Skeletal muscle cell (primary cell): ENCODE results near the gene C9.
A peak's percentile ranks its signal among the peaks of the same experiment; 100 is the strongest.
"Not testable (repeated sequence)": the region's sequence is repeated elsewhere in the genome, so short reads cannot be mapped to it uniquely, and the experiment has no call there.

Source experiments
- DNase-seq: peaks from one replicate; pipeline ENCODE4 v3.0.0-alpha.2; 2010; ENCODE audit warnings: low read depth
- H3K4me3 ChIP-seq: 2 replicates; pipeline ENCODE4 v1.5.1; 2011; ENCODE audit warnings: low read depth, mild to moderate bottlenecking, control low read depth, low read length, moderate library complexity

Gene C9

DNA sequence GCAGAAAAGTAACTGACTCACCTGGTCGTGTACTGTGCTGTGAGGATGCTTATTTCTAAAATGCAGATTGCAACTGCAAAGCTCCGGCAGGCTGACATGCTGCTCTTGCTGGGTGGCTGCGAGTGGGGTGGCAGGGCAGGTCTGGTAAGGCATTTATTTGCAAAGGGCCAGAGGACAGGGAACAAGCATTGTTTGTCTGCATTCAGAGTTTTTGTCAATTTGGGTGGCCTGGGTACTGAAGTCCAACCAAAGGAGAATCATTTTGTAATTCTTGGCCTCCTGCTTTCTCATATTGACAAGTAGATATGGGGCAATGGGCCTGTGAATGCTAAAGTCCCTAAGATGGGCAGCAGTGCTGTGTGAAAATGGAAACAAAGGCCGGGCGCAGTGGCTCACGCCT is at the start of gene C9:
Gene C9 (minus strand): TSS at position 129 of the 400 bp plus-strand sequence. CDS start 31 bp downstream, at position 98.
- no peak within 1 kb of the TSS for H3K4me3 ChIP-seq
- no peak for DNase-seq

DNA sequence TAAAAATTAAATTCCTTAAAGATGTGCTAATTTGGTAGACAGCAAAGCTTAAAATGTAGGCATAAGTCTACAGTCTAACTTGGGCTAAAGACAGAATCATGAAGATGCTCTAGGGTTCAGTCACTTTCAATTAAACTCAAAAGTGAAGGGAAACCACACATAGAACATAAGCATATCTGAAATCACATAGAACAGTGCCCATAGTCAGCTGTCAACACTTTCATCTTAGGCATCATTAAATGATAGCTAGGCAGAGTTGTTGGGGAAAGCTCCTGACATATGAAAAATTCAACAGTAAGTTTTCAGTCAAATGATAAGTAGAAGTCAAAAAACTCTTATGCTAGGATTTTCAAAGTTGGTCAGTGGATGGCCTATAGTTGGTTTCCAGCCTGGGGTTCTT is 49.5 kb upstream of the C9 start:
- DNase-seq: no peak
- no peak overlapping the region for H3K4me3 ChIP-seq

DNA sequence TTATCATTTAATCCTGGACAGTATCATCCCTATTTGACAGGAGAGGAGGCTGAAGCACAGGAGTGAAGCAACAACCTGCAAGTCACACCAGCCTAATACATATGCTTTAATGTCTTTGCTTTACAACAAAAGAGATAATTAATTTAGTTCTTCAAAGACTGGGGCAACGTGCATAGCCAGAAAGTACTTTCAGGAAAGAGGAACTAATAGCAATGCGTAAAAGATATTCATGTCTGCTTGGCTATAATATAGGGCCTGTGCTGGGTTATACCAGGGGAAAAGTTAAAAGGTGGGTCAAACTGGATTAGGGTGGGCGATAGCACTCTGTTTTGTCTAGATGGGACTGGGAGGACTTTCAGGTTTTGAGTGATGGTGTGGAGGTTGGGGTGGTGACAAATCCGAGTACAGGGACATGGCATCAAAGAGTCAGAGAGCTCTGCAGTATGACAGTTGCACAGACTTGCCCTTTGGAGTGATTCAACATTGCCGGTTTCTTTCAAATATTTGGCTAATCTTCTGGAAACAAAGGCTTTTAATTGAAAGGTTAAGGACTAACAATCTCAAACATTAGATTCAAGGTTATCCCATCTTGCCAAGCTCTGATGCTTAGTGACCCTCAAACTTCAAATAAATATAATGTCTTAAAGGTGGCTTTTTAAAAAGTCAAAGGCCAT is 48.6 kb upstream of the C9 start:
- H3K4me3 ChIP-seq: no peak overlapping the region
- DNase-seq: no peak

DNA sequence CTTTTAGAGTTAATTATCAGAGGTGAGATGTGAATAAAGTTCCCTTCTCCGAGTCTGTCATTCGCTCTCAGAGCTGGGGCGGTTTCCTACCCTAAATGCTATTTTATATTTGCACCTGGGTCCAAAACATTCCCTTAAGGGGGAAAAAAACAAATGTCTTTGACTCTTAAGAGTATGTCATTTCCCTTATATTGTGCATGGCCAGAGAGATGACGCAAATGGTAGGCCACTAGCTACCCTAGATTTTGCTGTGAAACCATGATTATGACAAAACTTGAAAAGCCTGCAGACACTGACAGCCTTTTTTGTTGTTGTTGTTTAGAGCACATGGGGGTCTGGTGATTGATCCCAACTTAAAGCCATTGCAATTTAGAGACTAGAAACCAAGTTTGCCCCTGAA is 47.7 kb upstream of the C9 start:
- no peak for DNase-seq
- no peak overlapping the region for H3K4me3 ChIP-seq

DNA sequence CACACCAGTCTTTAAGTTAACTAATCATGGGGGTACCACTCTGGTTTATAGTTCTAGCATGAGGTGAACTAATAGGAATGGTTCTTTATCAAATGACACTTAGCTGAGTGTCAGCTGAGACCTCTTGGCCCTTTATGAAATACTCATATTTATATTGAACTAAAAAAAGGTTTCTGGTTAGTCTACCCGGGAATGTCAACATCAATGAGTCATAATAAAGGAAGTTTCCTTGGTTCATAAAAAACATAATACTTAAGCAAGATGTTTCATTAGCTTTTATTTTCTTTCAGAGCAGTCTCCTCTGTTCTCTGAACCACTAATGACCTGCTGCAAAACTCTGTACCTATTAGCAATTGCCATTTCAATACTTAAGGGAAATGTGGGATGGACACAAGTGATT is 46.8 kb upstream of the C9 start:
- no peak for DNase-seq
- no peak overlapping the region for H3K4me3 ChIP-seq

DNA sequence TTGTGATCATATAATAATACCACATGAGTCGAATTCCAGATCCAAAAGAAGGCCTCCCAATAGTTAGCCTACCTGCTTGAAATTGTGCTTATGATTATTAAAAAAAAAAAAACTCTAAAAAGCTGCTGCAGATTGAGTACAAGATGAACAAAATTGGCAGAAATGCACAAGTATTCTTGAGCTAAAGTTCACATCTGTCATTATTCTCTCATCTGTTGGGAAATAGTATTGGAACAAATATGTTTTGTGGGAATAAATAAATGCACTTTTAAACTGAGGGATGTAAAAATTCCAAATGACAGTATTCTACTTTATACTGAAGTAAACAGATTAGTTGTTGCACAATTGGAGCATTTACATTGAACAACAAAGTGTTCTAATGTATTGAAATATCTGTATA is 44.7 kb upstream of the C9 start:
- H3K4me3 ChIP-seq: no peak overlapping the region
- DNase-seq: no peak

DNA sequence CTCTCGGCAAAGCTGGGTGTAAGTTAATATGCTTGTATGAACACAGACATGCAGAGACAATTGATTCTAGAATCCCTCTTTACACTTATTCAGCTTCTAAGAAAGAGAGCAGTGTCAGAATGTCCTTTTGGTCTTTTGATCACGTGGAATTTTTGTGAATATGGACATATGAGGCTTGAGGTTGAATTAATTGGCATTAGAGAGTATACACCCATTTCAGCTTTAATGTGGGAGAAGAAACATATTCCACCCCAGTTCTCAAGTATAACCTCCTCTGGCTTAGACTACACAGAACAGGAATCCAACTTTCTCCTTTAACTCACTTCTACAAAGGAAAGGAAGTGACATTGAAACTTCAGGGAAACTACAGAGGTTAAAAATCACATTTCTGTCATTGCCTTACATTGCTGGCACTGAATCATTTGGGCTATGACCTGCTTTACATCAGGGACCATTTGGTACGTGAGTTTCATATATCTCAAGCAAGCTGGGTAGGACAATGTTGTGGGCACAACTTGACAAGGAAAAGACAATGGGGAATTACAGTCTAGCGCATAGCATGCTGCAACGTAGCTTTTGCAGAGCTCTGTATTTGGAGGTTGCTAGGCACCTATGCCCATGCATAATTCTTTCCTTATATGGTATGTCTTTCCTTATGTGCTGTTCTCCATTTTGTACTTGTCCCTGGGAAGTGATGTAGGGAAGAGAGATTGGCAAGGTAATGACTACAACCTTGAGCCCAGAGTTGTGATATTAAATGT is 41.0 kb upstream of the C9 start:
- DNase-seq: no peak
- H3K4me3 ChIP-seq: no peak overlapping the region

DNA sequence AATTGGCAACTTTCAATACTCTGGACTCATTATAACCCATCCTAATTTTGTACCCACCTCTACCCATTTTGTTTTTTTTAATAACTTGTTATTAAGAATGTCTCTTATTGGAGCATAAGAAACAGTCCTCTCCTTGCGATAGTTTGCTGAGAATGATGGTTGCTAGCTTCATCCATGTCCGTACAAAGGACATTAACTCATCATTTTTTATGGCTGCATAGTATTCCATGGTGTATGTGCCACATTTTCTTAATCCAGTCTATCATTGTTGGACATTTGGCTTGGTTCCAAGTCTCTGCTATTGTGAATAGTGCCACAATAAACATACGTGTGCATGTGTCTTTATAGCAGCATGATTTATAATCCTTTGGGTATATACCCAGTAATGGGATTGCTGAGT is 39.5 kb upstream of the C9 start:
- not testable (repeated sequence) for H3K4me3 ChIP-seq, DNase-seq

DNA sequence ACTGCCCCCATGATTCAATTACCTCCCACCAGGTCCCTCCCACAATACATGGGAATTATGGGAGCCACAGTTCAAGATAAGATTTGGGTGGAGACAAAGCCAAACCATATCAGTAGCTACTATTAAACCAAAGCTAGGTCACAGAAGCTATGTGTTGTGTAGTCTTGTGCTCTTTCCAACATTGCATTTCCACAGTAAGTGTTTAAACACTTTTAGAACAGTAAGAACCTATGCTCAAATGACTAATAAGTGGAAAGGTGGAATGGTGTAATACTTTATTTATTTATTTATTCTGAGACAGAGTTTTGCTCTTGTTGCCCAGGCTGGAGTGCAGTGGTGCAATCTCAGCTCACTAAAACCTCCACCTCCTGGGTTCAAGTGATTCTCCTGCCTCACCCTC is 37.8 kb upstream of the C9 start:
- H3K4me3 ChIP-seq, DNase-seq: not testable (repeated sequence)

DNA sequence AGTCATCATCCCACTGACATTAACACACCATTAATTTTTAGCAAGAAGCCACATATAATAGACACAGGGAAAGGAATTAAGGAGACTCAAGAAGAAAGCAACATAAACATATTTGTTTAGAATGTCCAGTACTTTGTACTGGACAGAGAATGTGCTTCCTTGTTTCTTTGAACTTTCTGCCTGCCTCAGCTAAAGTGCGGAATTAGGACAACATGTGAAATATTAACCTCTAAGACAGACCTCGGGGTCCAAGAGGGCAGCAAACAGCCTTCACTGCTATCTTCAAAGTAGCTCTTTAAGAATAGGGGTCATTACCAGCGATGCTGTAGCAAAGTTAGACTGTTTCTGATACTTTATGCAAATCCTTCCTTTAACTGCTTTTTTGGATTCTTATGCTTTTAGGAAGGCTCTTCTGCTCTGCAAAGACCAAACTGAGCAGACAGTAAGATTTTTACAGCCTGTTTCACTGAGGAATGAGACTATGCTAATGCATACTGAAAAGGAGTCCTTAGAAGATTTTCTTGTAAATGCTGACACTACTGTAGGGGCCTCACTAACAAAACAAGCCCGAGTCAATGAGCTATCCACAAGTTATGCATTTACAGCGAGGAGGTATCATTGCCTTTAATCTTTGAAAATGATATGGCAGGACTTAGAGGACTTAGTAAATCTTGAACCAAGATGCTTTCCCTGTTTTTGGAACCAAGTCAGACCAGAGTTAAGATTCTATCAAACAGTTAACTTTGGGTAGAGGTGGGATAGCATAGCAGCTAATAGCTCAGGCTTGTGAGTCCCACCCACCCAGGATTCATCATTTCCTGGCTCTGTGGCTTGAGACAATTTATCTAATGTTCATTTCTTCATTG is 36.7 kb upstream of the C9 start:
- H3K4me3 ChIP-seq: no peak overlapping the region
- no peak for DNase-seq

DNA sequence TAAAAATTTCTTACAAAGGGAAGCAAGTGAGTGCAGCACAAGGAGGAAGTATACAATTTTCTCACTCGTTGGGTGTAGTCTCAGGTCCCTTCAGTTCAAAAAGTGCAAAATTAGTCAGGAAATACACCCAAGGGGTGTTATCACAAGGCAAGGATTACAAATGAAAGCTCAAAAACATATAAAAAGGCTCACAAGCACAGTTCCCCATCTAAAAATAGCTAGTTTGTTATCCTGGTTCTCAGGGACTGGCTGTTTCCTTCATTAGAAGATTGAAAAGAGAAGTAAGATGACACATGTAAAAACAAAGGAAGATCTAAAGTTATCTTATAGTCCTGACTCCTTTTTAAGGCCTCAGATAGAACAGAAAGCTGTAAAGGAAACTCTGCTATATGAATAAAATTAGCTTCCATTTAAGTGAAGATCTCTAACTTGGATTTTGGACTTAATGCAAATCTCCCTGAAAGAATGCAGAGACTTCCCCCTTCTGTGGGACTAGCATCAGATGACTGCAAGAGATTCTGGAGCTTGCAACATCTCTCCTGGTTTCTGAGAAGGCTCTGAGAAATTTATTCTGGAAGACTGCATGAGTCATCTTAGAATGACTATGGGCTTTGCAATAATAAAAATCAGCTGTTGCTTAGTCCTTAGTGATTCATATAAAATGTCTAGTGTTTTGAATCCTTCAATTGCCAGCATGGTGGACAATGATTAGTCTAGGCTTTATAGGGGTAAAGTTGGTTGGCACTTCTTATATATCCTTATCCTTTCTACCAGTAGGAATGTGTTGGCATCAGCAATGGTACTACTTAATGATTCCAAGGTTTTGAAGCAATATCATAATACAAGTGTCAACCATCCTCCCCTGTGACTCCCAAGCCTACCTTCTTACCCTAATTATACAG is 35.1 kb upstream of the C9 start:
- DNase-seq: peak; percentile 92
- no peak overlapping the region for H3K4me3 ChIP-seq

DNA sequence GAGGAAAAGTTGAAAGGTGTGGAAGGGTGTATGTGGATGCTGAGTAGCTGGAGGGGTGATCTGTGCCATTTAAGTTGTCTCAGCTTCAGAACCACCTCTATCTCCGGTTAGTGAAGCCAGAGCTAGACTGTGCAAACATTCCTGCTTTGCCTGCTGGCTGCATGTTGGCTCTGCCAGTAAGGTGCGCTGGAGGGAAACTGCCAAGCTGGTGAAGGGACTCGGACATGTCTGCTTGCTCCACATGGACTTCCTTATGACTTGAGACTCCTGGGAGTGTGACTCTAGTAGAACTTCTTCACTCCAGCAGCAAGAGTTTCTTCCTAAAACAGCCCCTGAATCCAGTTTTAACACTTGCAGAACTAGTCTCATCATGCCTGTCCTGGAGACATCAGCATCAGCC is 32.5 kb upstream of the C9 start:
- H3K4me3 ChIP-seq: no peak overlapping the region
- DNase-seq: no peak

DNA sequence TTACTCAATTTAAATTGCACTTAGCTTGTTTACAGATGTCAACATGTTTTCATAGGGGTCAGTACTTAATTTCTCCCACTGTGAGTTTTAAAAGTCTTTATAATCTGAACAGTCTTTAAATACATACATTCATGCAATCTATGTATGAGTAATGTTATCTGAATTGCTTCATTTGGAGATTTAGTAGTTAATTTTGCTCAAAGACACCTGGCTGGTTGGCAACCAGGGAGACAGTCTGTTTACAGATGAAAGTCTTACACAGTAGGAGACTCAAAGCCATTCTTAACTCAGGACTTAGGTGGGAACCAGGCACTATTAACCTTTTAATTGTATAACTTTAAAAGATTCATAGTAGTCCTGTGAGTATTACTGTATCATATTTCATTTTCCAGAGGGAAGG is 31.2 kb upstream of the C9 start:
- no peak for DNase-seq

DNA sequence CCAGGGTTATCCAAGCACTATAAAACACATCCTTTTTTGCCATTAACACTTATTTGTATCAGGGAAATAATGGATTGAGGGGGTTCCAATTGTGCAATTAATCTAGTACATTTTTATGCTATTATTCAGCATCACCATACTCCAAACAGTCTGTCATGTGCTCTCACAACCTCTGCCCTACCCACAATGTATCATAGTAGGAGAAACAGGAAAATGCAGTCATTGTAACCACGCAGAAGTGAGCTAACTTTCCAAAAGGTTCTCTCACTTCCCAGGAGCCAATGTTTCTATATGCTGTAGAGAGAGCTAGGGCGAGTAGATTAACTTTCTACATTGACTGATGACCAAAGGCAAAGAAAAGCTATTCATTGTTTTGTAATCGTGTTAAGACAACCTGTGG is 30.7 kb upstream of the C9 start:
- no peak overlapping the region for H3K4me3 ChIP-seq
- DNase-seq: peak; percentile 76

More for the DNA sequence above, 31.2 kb upstream of the C9 start:
- no peak overlapping the region for H3K4me3 ChIP-seq

DNA sequence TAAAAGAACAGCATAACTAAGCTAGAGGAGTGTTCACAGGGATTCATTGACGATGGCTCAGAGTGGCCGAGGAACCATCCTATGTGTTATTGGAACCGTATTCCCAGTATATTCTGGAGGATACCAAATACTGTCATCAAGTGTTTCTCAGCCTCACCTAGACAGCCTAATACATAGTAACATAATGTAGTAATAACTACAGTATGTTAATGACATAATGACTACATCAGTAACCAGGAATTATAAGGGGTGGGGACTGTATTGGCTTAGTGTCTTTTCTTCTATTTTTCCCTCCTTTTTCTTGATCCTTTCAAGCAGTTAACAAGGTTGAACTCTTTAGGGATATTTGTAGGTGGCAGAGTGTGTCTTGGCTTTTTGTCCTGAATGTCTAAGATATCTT is 26.6 kb upstream of the C9 start:
- no peak overlapping the region for H3K4me3 ChIP-seq
- DNase-seq: no peak

DNA sequence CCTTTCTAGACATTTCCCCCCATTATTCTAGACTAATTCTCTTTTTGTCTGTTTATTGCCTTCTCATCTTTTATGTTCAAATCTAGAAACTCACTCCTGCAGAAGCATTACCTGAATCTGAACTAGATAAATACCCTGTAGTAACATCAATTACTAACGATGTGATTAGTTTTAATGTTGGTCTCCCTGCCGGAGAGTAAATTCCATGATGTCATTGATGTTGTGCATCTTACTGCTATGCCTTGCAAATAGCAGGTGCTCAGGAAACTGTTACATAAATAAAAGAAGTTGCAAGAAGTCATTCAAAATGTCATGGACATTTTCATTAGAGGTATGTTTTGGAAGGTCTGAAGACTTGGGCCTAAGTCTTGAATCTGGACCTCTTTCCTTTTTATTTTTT is 23.0 kb upstream of the C9 start:
- H3K4me3 ChIP-seq: no peak overlapping the region
- DNase-seq: no peak

DNA sequence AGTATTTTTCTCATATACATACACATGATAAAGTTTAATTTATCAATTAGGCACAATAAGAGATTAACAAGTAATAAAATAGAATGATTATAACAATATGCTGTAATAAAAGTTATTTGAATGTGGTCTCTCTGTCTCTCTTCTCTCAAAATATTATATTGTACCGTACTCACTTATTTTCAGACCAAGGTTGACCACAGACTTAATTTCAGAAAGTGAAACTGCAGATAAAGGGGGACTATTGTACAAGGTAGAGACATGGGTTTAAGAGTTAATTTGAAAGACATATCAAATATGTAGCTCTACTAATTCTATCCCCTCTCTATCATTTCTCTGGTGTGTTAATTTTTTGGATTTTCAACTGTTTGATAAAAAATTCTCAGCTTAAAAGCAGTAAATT is 20.0 kb upstream of the C9 start:
- no peak overlapping the region for H3K4me3 ChIP-seq
- no peak for DNase-seq

DNA sequence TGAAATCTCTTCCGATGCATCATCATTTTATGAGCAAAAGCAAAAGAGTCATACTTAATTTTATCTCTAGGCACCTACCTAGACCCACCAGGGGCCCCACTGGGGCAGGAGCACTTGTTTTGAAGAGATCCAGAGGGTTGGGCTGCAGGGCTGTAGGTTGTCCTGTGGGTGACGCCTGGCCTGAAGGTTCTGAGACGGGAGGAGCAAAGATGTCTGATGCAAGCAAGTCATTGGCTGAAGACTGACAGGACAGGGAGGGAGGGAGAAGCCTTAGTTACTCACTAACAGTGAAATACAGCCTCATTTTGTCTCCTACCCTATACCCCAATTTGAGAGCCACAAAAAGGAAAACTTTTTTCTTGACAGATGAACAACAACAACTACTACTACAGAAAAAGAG is 17.1 kb upstream of the C9 start:
- H3K4me3 ChIP-seq: no peak overlapping the region
- no peak for DNase-seq

DNA sequence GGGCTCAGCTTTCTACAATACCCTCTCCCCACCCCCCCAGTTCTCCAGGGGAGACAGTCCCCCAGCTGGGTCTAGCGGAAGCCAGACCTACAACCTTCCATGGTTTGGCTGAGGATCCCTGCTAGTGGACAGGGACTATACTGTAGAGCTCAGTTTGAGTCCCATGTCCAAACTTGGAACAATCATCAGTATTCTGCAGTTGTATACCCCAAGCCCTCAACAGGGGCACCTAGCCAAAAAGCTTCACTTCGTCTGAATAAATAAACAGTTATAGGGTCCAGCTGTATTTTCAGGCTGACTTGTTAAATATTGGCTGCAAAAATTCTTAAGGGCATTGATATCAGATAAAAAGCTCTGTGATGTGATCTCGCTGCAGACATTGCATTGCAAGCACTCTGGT is 15.4 kb upstream of the C9 start:
- no peak overlapping the region for H3K4me3 ChIP-seq
- DNase-seq: no peak
